OCI-M2 (cell line): Measurements from ENCODE around the gene DHRS4.
A peak's percentile ranks its signal among the peaks of the same experiment; 100 is the strongest.
"Not testable (repeated sequence)": the region's sequence is repeated elsewhere in the genome, so short reads cannot be mapped to it uniquely, and the experiment has no call there.

ENCODE experiments used
- DNase-seq: peaks from one replicate; lab custom pipeline; 2025; ENCODE audit not compliant: unreplicated experiment; lab: John Stamatoyannopoulos, UW

The DHRS4 gene

DNA sequence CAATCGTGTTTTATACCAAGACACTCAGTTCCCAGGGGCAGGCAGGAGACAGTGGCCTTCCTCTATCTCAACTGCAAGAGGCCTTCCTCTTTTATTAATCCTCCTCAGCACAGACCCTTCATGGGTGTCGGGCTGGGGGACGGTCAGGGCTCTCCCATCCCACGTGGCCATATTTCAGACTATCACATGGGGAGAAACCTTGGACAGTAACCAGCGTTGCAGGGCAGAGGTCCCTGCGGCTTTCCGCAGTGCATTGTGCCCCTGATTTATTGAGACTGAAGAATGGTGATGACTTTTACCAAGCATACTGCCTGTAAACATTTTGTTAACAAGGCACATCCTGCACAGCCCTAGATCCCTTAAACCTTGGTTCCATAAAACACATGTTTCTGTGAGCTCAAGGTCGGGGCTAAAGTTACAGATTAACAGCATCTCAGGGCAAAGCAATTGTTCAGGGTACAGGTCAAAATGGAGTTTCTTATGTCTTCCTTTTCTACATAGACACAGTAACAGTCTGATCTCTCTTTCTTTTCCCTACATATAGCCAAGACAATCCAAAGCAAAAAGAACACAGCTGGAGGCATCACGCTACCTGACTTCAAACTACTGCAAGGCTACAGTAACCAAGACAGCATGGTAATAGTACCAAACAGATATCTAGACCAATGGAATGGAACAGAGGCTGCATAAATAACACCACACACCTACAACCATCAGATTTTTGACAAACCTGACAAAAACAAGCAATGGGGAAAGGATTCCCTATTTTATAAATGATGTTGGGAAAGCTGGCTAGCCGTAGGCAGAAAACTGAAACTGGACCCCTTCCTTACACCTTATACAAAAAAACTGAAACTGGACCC is 28.6 kb downstream of the DHRS4 start:
- DNase-seq, result not testable (repeated sequence)

DNA sequence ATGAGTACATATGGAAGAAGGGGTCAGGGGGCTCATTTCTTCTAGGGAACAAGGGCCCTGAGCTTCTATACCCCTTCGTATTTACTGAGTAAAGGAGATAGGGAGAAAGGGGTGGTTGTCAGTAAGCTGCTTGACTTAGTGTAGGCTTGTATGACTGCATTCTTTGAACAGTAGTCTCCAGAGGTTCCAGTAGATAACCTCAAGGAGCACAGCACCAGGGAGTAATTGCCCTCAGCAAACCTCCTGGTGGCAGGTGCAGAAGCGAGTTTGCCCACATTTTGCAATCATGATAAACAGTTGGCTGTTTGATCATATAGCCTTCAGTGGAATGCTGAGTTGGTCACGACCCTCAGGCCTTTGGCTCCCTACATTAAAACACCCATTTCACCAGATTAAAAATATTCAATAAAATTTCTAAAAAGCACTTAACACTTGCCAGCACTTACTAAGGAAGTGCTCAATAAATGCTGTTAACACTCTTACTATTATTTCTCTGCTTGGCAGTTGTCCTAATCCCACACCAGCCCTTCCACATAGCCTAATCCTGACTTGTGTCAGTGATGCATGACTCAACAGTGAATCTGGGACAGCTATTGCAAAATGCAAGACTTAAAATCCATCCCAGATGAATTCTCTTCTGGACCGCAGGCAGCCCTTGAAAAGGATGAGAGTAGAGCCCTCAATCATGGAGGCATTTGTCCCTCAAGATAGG is 31.5 kb downstream of the DHRS4 start:
- DNase-seq, result no peak

DNA sequence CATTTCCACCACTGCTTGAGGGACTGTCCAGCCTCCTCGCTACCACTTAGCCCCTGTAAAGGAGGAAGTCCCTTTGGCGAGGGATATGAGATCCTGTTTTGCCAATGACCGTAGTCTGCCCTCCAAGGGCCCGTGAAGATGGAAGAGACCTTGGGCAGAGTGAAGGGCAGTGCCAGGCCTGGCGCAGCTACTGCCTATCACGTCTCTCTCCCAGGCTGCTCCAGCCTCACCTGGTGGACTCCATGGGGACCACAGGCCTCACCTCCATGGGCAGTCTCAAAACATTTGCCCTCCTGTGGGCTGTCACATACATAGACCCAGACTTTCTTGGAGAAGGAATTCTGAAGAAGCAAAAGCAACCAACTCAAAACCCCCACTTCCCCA is 34.6 kb downstream of the DHRS4 start:
- DNase-seq, result not testable (repeated sequence)

DNA sequence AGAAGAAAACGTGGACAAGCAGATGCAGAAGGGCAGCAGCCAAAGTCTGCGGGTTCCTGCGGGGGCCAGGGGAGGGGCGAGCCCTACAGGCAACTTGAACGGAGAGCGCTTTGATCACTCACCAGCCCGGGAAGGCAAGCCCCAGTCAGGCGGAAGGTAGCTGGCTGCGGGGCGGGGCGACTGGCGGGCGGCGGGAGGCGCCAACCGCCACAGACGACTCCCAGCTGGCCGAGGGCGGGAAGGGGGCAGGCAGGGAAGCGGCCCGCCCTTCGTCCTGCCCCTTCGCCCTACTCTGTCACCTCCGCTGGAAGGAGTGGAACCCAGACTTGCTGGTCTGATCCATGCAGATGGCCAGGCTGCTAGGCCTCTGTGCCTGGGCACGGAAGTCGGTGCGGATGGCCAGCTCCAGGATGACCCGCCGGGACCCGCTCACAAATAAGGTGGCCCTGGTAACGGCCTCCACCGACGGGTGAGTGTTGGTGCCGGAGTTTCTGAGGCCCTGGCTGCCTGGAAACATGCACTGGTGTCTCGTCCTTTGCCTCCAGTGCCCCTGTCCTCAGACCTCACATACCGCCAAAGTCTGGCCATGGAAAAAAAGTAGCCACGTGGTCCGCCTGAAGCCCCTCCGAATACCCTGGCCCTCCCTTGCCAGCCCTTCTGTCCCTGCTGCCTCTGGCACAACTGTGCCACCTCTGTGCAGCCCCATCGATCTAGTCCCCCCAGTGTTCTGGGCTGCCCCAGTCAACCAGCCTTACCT is 35.2 kb downstream of the DHRS4 start, which contains the start of gene DHRS4L2:
TSS of gene DHRS4L2 (plus strand) at position 323 of the 757 bp plus-strand sequence. CDS start at position 342, 19 bp downstream.
- peak; percentile 56 for DNase-seq

DNA sequence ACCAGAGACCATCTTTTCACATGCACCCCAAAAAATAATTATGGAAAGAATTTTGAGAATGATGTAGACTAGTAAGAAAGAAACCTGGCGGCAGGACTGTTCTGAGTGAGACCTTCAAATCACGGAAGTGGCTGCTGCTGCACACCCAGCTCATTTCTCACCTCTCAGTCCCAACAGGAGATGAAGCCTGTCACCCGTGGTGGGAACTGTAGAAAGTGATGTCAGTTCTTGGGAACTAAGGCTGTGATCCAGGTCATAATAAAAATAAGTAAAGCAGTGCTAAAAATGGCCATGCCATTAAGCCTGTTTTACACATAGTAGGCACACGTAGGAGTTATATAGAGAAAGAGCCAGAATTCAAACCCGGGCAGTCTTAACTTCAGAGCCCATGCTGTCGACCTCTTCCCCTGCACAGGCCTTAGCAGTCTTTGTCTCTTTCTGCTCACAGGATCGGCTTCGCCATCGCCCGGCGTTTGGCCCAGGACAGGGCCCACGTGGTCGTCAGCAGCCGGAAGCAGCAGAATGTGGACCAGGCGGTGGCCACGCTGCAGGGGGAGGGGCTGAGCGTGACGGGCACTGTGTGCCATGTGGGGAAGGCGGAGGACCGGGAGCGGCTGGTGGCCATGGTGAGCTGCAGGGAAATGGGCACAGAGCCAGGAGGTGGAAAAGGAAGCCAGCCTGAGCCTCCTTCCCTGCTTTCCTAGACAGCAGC is 36.3 kb downstream of the DHRS4 start:
- DNase-seq, result not testable (repeated sequence)

DNA sequence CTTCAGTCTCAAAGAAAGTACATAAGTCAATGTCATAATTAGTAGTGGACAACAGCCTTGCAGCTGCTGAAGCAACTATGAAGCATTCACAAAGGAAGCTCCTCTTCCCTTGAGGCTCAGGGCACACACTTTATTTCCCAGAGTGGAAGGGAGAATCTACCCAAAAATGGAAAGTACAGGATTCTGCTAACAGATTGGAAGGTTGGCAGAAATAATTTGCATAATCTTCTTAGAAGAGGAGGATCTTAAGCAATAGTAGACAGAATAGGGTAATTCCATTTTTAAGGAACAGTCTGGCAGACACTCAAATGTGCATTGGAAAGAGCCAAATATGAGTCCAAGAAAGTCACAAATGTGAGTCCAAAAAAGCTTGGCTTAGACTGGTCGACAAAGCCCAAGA is 37.4 kb downstream of the DHRS4 start:
- not testable (repeated sequence) for DNase-seq

DNA sequence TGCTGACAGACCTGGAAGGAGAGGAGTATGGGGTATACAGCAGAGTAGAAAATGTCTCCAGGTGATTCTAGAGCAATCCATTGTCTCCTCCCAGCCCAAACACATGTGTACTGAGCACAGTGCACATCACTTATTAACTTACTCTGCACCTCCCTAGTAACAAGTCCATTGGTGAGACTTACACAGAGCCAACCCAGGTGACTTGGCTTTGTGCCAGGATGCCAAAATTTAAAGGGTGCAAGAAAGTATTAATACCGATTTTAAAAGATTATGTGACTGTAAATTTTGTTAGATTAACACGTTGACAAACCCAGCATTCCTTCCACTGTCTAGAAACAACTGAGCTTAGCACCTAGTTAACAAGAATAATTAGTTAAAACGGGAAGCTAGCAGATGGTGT is 39.5 kb downstream of the DHRS4 start:
- not testable (repeated sequence) for DNase-seq

DNA sequence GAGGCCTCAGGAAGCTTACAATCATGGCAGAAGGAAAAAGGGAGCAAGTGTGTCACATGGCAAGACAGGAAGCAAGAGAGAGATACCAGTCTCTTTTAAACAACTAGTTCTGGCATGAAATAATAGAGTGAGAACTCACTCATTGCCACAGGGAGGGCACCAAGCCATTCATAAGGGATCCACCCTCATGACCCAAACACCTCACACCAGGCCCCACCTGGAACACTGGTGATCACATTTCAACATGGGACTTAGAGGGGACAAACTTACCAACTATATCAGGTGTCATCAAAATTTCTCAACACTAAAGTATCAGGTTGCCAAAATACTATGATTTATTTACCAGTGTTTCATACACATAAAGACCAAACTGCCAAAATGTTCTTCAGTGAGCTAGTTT is 42.4 kb downstream of the DHRS4 start:
- not testable (repeated sequence) for DNase-seq

DNA sequence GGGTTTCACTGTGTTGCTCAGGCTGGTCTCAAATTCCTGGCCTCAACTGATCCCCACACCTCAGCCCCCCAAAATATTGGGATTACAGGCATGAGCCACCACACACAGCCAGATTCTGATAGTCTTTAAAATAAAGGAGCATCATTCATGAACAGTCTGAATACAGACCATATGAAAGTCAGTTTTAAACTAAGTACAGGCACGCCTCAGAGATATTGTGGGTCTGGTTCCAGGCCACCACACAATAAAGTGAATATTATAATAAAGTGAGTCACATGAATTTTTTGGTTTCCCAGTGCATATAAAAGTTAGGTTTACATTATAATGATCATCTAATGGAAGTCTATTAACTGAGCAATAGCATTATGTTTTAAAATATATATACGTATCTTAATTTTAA is 43.3 kb downstream of the DHRS4 start:
- not testable (repeated sequence) for DNase-seq

DNA sequence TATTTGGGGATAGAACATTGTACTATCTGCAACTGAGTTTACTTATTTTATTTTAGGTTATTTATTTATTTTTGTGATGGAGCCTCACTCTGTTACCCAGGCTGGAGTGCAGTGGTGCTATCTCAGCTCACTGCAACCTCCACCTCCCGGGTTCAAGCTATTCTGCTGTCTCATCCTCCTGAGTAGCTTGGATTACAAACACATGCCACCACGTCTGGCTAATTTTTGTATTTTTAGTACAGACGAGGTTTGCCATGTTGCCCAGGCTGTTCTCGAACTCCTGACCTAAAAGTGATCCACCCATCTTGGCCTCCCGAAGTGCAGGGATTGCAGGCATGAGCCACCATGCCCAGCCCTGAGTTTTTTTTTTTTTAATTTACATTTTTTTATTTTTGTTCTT is 46.1 kb downstream of the DHRS4 start:
- not testable (repeated sequence) for DNase-seq

DNA sequence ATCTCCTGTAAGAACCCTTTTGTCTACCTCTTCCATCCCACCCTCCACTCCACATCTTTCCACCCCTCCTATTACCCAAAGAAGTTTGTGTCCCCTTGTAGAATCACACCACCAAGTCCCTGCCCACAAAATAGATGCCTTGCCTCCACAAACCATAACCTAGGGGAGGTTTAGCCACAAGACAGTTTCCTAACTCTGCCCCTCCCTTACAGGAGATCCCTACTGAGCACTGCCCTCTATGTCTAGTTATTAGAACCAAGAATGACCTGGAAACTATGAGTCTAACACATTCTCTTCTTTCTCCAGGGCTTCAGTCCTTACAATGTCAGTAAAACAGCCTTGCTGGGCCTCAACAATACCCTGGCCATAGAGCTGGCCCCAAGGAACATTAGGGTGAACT is 47.5 kb downstream of the DHRS4 start:
- not testable (repeated sequence) for DNase-seq

DNA sequence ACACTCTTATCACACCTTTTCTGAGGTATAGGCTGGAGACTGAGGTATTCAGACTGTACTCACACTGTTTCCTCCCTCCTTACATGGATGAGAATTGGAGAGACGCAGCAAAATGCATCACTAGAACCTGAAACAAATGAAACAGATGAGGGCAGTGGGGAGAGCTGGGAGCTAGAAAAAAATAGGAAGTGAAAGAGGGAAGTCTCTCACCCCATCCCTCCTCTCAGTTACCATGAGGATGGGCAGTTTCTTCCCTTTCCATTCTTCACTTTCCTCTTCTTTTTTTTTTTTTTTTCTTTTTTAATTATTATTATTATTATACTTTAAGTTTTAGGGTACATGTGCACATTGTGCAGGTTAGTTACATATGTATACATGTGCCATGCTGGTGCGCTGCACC is 48.1 kb downstream of the DHRS4 start:
- not testable (repeated sequence) for DNase-seq

DNA sequence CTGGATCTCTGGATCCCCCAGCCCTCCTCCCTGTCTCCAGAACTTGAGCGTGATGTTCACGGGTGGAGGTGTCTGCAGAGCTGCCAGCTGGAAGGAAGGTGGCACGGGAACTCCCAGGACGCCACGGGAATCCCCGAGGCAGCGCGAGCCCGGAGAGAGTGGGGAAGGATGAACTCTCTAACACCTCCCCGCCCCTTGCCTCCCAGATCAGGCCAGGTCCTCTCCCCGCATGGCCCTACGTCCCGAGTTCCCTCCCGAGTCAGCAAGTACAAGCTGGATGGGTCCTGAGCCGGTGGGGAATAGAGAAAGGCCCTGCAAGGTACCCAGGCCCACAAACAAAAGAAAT is 52.9 kb downstream of the DHRS4 start:
- DNase-seq, result not testable (repeated sequence)

DNA sequence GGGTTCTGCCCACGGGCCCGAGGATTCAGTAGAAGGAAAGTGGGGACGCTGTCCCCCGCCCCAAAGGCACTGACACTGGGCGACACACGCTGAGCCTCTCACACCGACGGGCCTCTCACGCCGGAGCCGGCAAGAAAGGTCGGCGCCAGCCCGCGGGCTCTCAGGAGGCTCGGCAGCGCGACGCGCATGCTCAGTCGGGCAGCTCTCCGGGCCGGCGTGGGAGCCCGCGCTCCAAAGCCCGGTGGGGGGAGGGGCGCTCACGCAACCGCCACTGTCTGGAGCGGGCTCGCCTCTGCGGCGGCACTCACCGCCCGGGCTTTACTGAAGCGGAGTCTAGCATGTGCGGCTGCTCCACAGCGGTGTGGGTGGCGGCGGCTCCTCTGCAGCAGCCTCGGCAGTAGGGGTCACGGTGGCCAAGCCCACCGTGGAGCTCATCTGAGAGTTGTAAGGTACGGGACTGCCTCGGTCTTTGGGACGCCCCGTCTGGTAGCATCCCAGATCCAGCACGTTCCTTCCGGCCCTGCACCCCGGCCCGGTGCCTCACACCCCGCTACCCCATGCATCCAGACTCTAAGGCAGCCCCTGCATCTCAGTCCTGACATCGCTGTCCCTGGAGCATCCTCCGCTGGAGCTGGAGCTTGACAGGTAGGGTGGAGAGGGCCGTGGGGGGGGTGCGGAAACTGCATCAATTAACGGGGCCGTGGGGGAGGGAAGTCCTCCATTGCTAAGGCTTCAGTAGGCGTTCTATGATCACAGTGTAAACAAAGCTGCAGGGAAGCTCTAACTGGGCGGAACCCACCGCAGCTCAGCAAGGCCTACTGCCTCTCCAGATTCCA is 53.5 kb downstream of the DHRS4 start:
- DNase-seq, result not testable (repeated sequence)

DNA sequence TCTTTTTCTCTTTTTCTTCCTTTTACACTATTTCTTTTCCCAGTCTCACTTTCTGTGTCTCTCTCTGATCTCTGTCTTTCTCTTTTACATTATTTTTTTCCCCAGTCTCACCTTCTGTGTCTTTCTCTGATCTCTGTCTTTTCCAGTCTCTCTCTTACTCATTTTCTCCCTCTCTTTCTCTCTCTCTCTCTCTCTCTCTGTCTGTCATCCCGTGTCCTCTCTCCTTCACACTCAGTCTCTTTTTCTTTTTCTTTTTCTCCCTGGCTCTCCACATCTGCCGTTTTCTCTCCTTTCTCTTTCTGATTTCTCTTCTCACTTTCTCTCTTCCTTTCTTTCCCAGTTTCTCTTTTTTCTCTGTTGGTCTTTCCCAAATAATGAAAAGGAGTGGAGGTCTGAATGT is 57.5 kb downstream of the DHRS4 start:
- DNase-seq, result no peak

DNA sequence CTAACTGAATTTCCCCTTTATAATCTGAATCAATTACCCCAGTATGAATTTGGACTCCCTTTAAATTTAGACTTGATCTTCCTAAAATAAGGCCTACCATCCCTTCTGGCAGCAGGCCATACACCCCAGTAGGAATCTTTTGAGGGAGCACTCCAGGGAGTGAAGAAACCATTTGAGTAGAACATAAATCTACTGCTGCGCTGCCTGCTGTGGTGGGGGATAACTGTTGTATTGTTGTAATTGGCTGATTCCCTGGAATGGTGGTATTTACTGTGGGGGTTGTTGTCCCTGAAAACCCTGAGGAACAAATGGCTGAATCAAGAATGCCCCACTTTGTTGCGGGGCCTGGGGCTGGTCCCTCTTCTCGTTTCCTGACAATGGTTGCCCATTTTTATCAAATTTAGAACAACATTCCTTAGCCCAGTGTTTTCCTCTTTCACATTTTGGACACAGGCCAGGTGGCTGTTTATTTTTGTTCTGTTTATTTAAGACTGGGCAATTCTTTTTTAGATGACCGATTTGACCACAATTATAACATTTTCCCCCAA is 59.2 kb downstream of the DHRS4 start:
- not testable (repeated sequence) for DNase-seq

DNA sequence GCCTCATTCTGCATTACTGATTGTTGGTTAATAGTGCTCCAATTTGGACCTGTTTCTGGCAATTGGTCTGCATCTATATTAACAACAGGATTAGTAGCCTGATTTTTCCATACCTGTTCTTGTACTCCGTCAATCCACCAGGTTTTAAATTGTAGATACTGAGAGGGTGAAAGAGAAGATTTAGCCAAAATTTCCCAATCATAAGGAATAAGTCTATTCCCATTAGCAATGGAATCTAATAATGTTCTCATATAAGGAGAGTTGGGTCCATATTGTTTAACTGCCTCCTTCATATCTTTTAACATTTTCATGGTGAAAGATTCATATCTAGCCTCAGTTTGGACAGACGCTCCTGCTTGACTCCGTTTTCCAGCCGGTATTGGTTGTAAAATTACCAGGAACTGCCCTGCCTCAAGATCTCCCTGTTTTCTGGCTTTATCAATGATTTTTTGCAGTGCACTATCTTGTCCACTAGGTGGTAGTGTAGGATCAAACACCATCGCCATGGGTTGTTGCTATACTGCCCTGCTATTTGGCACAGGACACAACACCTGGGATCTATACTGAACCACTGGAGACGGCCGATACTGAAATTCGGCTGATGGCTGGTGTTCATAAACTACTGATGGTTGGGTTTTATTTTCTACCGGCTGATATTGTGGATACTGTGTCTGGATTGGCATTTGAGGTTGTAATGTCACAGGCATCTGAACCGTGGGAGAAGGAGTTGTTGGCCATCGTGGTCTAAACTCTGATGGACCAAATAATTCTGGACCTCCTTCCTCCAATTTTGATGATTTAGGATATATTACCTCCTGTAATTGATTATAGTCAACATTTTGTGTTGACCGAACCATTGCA is 60.3 kb downstream of the DHRS4 start:
- peak; percentile 35 for DNase-seq

DNA sequence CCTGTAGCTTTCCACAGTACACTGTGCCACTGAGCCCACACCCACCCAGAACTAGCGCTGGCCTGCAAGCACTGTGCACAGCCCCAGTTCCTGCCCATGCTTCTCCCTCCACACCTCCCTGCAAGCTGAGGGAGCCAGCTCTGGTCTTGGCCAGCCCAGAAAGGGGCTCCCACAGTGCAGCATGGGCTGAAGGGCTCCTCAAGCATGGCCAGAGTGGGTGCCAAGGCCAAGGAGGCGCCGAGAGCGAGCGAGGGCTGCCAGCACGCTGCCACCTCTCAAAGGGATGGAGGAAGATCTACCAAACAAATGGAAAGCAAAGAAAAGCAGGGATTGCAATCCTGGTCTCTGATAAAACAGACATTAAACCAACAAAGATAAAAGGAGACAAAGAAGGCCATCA is 62.2 kb downstream of the DHRS4 start:
- DNase-seq, result not testable (repeated sequence)
